Esophagus squamous epithelium (tissue), 4 donors: ENCODE measurements around the gene IGLL1.

Experiments used
- POLR2A ChIP-seq, 4 donors: fragments of 450-650 bp; IDR thresholded peaks; one replicate each; pipeline ENCODE4 v1.6.1; 2017; ENCODE audit warnings: antibody characterized with exemption in 4 of 4, mild to moderate bottlenecking in 4 of 4, moderate library complexity in 3 of 4
- TF ChIP-seq, protein P1 (sequence below), 6 experiments: fragments of 450-650 bp in 4 of 6; fragments of 200-600 bp in 2 of 6; sonication (generic) in 2 of 6; IDR thresholded peaks; one replicate each; pipeline ENCODE4 v1.5.1; 2016 to 2019; ENCODE audit warnings: antibody characterized with exemption in 6 of 6, mild to moderate bottlenecking in 4 of 6, moderate library complexity in 4 of 6

DNA sequence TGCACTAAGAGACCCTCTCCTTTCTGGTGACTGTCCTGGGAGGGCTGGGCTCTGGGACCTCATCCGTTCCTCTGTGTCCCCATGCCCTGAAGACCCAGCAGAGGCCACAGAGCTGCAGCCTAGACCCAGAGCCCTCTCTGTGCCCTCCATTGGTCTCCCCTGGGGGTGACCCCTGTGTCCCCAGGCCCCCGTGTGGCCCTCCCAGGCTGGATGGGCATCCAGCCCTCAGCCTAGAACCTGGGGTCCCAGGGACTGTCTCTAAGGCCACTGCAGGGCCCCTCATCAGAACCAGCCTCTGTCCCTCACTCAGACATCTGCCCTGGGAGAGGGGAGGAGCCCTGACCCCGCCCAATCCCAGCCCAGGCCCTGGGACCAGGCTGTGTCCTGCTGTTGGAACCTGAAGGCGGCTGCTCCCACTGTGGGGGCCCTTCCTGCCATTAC lies 5.7 kb downstream of the IGLL1 start:
- TF ChIP-seq, protein P1, sequence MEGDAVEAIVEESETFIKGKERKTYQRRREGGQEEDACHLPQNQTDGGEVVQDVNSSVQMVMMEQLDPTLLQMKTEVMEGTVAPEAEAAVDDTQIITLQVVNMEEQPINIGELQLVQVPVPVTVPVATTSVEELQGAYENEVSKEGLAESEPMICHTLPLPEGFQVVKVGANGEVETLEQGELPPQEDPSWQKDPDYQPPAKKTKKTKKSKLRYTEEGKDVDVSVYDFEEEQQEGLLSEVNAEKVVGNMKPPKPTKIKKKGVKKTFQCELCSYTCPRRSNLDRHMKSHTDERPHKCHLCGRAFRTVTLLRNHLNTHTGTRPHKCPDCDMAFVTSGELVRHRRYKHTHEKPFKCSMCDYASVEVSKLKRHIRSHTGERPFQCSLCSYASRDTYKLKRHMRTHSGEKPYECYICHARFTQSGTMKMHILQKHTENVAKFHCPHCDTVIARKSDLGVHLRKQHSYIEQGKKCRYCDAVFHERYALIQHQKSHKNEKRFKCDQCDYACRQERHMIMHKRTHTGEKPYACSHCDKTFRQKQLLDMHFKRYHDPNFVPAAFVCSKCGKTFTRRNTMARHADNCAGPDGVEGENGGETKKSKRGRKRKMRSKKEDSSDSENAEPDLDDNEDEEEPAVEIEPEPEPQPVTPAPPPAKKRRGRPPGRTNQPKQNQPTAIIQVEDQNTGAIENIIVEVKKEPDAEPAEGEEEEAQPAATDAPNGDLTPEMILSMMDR (IDR thresholded peaks at IDR 0.05), result no peak
- TF ChIP-seq POLR2A (IDR thresholded peaks at IDR 0.05), result no peak
